Islet precursor cell (in vitro differentiated cells): ENCODE results near the gene TMCC2.
"Not testable (repeated sequence)": the region's sequence is repeated elsewhere in the genome, so short reads cannot be mapped to it uniquely, and the experiment has no call there.

Experiments
- DNase-seq: peaks from one replicate; pipeline ENCODE4 v3.0.0-alpha.2; 2018

TMCC2 gene

GRCh38 chr1:205227584-205228013 lies at the start of gene TMCC2:
TSS of gene TMCC2 (plus strand) at chr1:205227946. CDS start at chr1:205228565, 619 bp downstream.
- peak; percentile 95 for DNase-seq

DNA sequence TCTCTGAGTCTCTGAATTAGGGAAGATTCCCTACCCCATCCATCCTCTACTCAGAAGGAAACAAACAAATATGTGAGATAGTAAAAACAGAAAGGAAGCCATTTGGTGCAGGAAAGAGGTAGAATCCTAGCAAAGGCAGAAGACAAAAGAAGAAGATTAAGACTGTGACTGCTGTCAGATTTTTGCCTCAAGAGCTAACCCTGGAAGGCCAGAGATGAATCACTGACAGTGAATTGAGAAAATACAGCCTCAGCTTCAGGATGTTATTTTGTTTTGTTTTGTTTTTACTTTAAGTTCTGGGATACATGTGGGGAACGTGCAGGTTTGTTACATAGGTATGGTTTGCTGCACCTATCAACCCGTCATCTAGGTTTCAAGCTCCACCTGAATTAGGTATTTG lies 47.9 kb upstream of the TMCC2 start:
- DNase-seq: no peak

- not testable (repeated sequence) for DNase-seq
These were observed 47.4 kb upstream of the TMCC2 start for GRCh38 chr1:205180331-205180730.

GRCh38 chr1:205182930-205183329 lies 44.8 kb upstream of the TMCC2 start:
- DNase-seq: no peak

- peak; percentile 83 for DNase-seq
These were observed 43.9 kb upstream of the TMCC2 start for GRCh38 chr1:205183676-205184335.

DNA sequence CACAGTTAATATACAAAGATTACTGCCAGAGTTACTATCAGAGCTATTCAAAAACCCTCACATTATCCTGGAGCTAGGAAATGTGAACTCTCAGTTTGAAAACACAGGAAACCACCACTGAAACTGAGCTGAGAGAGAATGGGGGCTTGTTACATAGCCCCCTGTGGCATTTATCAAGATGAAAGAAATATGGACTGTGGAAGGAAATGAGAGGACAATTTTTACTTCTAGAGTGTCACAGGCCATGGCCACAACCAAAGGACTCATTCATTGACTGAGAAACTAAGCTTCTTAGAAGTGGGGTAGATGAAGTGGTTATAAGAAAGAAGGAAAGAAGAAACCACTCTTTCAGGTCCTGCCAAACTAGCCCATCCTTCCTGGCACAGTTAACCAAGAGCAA lies 41.6 kb upstream of the TMCC2 start:
- no peak for DNase-seq

DNA sequence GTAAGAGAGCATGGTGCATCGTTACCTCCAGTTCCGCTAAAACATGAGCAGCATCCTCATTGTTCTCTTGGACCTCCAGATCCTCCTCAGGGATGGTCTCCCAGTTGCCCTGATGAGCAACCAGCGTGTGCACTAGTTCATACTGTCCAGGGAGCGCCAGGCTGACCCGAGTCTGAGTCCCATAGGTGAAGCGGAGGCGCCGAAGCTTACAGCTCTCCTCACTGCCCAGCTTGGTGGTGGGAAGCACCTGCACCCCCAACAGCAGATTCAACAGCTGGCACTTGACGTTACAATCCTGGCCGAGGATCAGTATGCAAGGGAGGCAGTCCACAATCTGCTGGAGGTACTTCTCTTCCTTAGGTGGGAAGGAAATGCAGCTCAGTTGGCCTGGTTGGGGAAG lies 40.3 kb upstream of the TMCC2 start:
- DNase-seq: no peak

GRCh38 chr1:205188098-205188497 lies 39.6 kb upstream of the TMCC2 start:
- no peak for DNase-seq

DNA sequence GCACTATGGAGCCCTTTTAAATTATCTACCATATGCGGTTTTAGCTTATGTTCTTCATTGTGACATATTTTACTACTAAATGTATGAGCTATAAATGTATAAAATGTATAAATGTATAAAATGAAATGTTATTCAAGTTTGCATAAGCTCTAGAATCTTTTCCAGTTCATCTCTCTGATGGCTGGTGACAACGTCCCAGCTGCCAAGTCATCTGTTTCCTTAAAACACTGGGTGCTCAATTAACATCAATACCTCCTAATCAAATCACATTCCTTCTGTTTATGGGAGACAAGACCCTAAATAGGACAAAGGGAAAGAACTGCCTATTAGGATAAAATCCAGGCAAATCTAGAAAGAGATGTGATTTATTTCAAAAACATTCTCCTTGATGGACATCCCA lies 39.1 kb upstream of the TMCC2 start:
- no peak for DNase-seq

- DNase-seq: no peak
These were observed 38.6 kb upstream of the TMCC2 start for GRCh38 chr1:205189131-205189530.

DNA sequence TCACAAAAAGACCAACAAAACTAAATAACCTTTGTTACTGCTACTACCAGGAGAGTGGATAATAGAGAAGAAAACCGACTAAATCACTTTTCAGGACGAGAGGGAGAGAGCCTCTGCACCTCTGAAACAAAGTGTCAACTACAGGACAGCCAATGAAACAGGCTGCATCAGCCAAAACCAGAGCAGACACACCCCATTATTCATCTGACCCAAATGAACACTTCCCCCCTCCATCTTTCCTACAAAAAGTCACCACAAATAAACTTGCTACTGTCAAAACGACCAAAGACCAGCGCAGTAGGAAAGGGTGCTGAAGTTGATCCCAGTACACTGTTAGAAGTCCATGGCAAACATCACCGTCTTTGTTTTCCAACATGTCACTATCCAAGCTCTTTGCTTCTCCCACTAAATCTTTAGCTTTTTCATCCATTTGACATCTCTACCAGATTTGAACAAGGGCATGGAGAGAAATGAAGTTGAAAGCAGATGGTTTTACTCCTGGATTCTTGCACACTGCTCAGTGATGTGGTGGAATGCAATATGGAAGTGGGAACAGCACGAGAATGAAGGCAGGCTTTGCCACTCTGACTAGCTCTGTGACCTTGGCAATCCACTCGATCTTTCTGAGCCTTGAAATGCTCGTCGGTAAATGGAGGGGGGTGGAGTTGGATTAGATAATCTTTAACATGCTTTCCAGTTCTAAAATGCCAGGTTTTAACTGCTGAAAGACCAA lies 36.7 kb upstream of the TMCC2 start:
- no peak for DNase-seq

DNA sequence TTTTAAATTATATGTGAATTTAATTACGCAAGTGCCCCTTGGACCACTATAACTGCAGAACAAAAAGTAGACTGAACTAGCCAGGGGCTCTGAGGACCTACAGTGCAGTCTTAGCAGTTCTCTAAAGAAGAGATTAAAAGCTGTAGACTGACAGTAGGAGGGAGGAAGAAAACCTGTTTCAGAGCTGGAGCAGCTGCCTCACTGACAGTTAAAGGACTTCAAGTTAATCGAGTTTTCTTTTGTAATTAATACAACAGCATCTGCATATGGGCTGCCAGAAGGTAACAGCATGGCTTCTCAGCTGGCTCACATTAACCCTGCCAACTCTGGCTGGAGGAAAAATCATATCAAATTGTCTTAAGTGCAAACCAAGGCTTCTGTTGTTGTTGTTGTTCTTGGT lies 36.1 kb upstream of the TMCC2 start:
- no peak for DNase-seq

DNA sequence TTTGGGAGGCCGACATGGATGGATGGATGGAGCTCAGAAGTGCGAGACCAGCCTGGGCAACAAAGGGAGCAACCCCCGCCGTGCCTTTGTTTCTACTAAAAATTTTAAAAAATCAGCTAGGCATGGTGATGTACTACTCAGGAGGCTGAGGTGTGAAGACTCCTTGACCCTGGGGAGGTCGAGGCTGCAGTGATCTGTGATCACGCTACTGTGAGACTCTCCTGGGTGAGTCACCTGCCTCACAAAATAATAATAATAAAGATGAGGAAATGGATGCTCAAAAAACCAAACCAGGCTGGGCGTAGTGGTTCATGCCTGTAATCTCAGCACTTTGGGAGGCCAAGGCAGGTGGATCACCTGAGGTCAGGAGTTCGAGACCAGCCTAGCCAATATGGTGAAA lies 35.5 kb upstream of the TMCC2 start:
- no peak for DNase-seq

- peak; percentile 56 for DNase-seq
These were observed 28.4 kb upstream of the TMCC2 start for GRCh38 chr1:205199090-205199930.

- DNase-seq: no peak
These were observed 27.8 kb upstream of the TMCC2 start for GRCh38 chr1:205199931-205200299.

DNA sequence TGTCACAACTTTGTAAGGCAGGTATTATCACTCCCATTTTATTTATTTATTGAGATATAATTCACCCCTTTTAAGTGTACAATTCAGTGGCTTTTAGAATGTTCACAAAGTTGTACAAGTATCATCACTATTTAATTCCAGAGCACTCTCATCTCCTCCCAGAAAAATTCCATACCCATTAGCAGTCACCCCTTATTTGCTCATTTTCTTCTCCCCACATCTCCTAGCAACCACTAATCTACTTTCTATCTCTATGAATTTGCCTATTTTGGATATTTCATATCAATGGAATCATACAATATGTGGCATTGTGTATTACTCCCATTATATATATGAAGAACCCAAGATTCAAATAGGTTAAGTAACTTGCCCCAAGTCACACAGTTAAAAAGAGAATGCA lies 23.2 kb upstream of the TMCC2 start:
- DNase-seq: no peak

DNA sequence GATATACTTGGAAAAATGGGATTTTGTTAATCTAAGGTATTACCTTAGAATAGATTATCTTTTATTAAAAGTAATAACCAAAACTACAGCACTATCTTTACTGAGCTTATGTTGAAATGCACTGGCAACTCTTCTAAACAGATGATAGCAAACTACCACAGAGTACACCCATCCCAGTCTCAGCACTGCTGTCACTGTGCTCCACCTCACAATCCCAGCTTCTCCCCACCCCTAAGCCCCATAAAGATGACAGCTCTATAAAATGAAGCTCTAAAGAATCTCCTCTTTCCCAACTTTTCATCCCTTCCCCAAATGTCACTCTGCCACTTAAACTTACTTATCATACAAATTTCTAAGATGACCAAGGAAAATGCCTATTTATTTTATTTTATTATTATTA lies 22.7 kb upstream of the TMCC2 start:
- no peak for DNase-seq

GRCh38 chr1:205208811-205209210 lies 18.9 kb upstream of the TMCC2 start:
- no peak for DNase-seq

GRCh38 chr1:205210756-205211168 lies 17.0 kb upstream of the TMCC2 start:
- DNase-seq: no peak

- DNase-seq: peak; percentile 98
These were observed 16.4 kb upstream of the TMCC2 start, which contains the start of gene DSTYK for GRCh38 chr1:205211169-205211838. TSS of gene DSTYK (minus strand) at chr1:205211702. CDS start at chr1:205211535, 167 bp downstream.

- DNase-seq: no peak
These were observed 15.8 kb upstream of the TMCC2 start for GRCh38 chr1:205211839-205212536.

DNA sequence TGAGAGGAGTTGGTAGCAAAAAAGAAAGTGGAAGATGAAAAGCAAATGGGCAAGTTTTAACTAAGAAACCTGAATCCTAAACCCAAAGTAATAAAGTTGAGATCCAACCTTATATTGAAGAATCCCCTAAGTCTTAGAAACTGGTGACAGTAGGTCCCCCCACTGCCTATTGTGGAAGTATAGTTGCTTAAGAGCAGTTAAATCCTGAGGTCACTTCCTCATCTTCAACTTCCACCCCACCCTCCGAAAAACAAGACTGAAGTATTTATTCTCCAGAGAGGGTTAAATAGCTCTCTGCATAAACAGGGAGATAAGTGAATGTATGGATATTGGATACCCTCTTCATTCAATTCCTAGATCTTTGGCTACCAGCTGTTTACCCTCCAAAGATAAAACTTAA lies 13.0 kb upstream of the TMCC2 start:
- no peak for DNase-seq
